ENCODE measurements around the gene BET1. TPM values are rescaled to one million over a fixed set of nuclear protein-coding genes. Genes with fewer than 3 reads are reported as not detected.

BET1 gene
- total RNA-seq, 1 donor from 2014 or later, result 60.7 TPM

GRCh38 chr7:93964813-93965212, 39.3 kb downstream of the BET1 start:
- Mint-ChIP-seq H3K4me1 (peaks cover 10% of the 10 kb centered on the region), H3K4me3 (no peak overlapping the region), H3K27me3 (ENCODE audit: insufficient read depth, low read depth) (peaks cover 2% of the 10 kb centered on the region), H3K9me3 (no peaks in the 10 kb centered on the region), H3K27ac (no peak overlapping the region), H3K36me3 (no peaks in the 10 kb centered on the region)
- no peaks in the 10 kb centered on the region for H3K4me1 ChIP-seq
- H3K9ac ChIP-seq, result no peak overlapping the region
- no peaks in the 10 kb centered on the region for H3K27me3 ChIP-seq
- no peak overlapping the region for H2AFZ ChIP-seq (replicated peaks)
- no peak overlapping the region for H3K27ac ChIP-seq
- no peaks in the 10 kb centered on the region for H3K79me2 ChIP-seq (ENCODE audit: low read depth)
- H3K4me2 ChIP-seq, result no peak overlapping the region
- H3F3A ChIP-seq (ENCODE audit: low read depth), result no peaks in the 10 kb centered on the region
- H4K20me1 ChIP-seq (ENCODE audit: low read depth), result no peaks in the 10 kb centered on the region
- TF ChIP-seq CTCF (IDR thresholded peaks at IDR 0.05), result no peak
- TF ChIP-seq EZH2 (IDR thresholded peaks at IDR 0.05), result no peak
- TF ChIP-seq EZH2phosphoT487 (IDR thresholded peaks at IDR 0.05), result no peak
- no peak overlapping the region for H3K4me3 ChIP-seq
- DNase-seq (ENCODE audit: low spot score), result no peak
- no peaks in the 10 kb centered on the region for H3K9me3 ChIP-seq (ENCODE audit: low read depth)
- no peaks in the 10 kb centered on the region for H3K36me3 ChIP-seq

GRCh38 chr7:93964262-93964661, 39.9 kb downstream of the BET1 start:
- Histone ChIP-seq H4K20me1 (ENCODE audit: low read depth) (no peaks in the 10 kb centered on the region), H3K79me2 (ENCODE audit: low read depth) (no peaks in the 10 kb centered on the region), H3K4me1 (no peaks in the 10 kb centered on the region), H3K27ac (no peak overlapping the region), H3K4me3 (no peak overlapping the region), H3K9ac (no peak overlapping the region), H3K9me3 (ENCODE audit: low read depth) (no peaks in the 10 kb centered on the region), H3K27me3 (no peaks in the 10 kb centered on the region), H3K4me2 (no peak overlapping the region), H3K36me3 (no peaks in the 10 kb centered on the region), H3F3A (ENCODE audit: low read depth) (no peaks in the 10 kb centered on the region), H2AFZ (replicated peaks) (no peak overlapping the region)
- Mint-ChIP-seq H3K4me3 (no peak overlapping the region), H3K4me1 (peaks cover 11% of the 10 kb centered on the region), H3K36me3 (no peaks in the 10 kb centered on the region), H3K27me3 (ENCODE audit: insufficient read depth, low read depth) (peaks cover 2% of the 10 kb centered on the region), H3K27ac (no peak overlapping the region), H3K9me3 (no peaks in the 10 kb centered on the region)
- DNase-seq (ENCODE audit: low spot score), result no peak
- TF ChIP-seq CTCF (IDR thresholded peaks at IDR 0.05) (no peak), EZH2phosphoT487 (IDR thresholded peaks at IDR 0.05) (no peak), EZH2 (IDR thresholded peaks at IDR 0.05) (no peak)

DNA sequence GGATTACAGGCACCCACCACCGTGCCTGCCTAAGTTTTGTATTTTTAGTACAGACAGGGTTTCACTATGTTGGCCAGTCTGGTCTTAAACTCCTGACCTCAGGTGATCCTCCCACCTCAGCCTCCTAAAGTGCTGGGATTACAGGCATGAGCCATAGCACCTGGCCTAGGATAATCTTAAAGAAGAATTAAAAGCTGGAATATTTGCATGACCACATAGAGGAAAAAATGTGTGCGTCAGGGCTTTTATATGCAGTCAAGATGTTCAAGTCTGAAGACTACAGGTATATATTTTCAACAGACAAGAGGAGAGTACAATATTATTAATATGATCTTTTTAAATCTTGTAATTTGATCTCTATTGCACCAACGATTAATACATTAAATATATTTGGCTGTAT, 43.2 kb downstream of the BET1 start:
- H3K9ac ChIP-seq, result no peak overlapping the region
- no peak overlapping the region for H3K4me3 Mint-ChIP-seq
- no peak overlapping the region for H3K4me2 ChIP-seq
- TF ChIP-seq EZH2phosphoT487 (IDR thresholded peaks at IDR 0.05) (no peak), CTCF (IDR thresholded peaks at IDR 0.05) (no peak), EZH2 (IDR thresholded peaks at IDR 0.05) (no peak)
- no peaks in the 10 kb centered on the region for H3K36me3 ChIP-seq
- no peak overlapping the region for H3K4me3 ChIP-seq
- no peak overlapping the region for H3K27ac ChIP-seq
- peaks cover 17% of the 10 kb centered on the region for H3K4me1 Mint-ChIP-seq
- no peaks in the 10 kb centered on the region for H3K9me3 ChIP-seq (ENCODE audit: low read depth)
- H3K27ac Mint-ChIP-seq, result no peak overlapping the region
- no peaks in the 10 kb centered on the region for H4K20me1 ChIP-seq (ENCODE audit: low read depth)
- H3K4me1 ChIP-seq, result no peaks in the 10 kb centered on the region
- H3K9me3 Mint-ChIP-seq, result no peaks in the 10 kb centered on the region
- H3K27me3 ChIP-seq, result no peaks in the 10 kb centered on the region
- H3F3A ChIP-seq (ENCODE audit: low read depth), result no peaks in the 10 kb centered on the region
- H3K36me3 Mint-ChIP-seq, result no peaks in the 10 kb centered on the region
- no peak for DNase-seq (ENCODE audit: low spot score)
- H2AFZ ChIP-seq (replicated peaks), result no peak overlapping the region
- H3K27me3 Mint-ChIP-seq (ENCODE audit: insufficient read depth, low read depth), result peaks cover 2% of the 10 kb centered on the region
- no peaks in the 10 kb centered on the region for H3K79me2 ChIP-seq (ENCODE audit: low read depth)
